ENCODE data around the gene SAMD11. TPM values are rescaled to one million over a fixed set of nuclear protein-coding genes. Genes with fewer than 3 reads are reported as not detected.

Gene SAMD11
- total RNA-seq, 1 experiment from 2014 or later: 0.54 TPM

DNA sequence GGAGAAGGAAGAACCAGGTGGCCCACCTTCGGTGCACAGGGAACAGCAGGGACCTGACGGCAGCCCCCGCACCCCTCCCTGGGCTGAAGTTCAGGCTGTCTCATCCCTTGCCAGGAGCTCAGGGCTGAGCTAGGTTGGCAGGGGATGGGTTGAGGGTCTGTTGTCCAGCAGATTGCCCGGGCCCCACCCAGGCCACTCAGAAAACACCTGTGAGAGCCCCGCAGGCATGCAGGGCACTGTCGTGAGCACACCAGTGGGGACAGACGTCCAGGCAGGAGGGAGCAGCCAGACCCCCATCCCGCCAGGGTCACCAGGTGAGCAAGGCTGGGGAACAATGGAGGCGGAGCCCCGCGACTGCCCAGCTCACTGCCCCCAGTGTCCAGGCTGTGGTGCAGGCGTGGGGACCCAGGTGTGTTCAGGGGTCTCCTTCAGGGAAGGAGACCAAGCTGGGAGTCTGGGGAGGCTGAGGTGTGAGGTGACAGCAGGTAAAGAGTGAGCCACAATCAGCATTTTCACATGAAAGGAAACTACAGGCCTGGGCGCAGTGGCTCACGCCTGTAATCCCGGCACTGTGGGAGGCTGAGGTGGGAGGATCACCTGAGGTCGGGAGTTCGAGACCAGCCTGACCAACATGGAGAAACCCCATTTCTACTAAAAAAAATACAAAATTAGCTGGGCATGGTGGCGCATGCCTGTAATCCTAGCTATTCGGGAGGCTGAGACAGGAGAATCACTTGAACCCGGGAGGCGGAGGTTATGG, 9.4 kb upstream of the SAMD11 start:
- Mint-ChIP-seq H3K4me3 (ENCODE audit: low read depth, unreplicated experiment) (no peak overlapping the region), H3K4me1 (ENCODE audit: low read depth, unreplicated experiment) (peaks cover 20% of the 10 kb centered on the region), H3K9me3 (ENCODE audit: low read depth, unreplicated experiment) (no peaks in the 10 kb centered on the region), H3K27me3 (ENCODE audit: unreplicated experiment) (peaks cover 87% of the 10 kb centered on the region), H3K27ac (ENCODE audit: unreplicated experiment) (no peak overlapping the region), H3K36me3 (ENCODE audit: insufficient read depth, unreplicated experiment) (peaks cover 5% of the 10 kb centered on the region)
- no peak for TF ChIP-seq CTCF (IDR thresholded peaks at IDR 0.05; ENCODE audit: unreplicated experiment)
- DNase-seq: peak; percentile 0
- no TSS peak for BruUV-seq (replicated peaks)
- intact Hi-C loops (cut with micrococcal nuclease; ENCODE audit: unreplicated experiment): no loop called here
- CTCF ChIA-PET: no interaction called here

DNA sequence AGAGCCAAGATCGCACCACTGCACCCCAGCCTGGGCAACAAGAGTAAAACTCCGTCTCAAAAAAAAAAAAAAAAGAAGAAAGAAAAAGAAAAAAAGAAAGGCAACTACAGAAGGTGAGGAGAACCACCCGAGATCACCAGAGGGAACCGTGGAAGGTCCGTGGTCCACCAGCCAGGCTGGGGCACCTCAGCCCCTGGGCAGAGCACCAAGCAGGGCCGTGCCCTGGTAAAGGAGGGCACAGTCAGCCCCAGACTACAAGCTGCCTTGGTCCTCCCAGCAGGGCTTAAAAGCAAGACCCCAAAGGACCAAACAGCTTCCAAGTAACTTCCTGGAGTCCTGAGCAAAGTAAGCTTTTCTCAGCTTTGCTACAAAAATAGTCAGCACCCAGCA, 8.8 kb upstream of the SAMD11 start:
- H3K27me3 Mint-ChIP-seq (ENCODE audit: unreplicated experiment): peaks cover 92% of the 10 kb centered on the region
- no peak for DNase-seq
- no TSS peak for BruUV-seq (replicated peaks)
- no peaks in the 10 kb centered on the region for H3K9me3 Mint-ChIP-seq (ENCODE audit: low read depth, unreplicated experiment)
- no peak for TF ChIP-seq CTCF (IDR thresholded peaks at IDR 0.05; ENCODE audit: unreplicated experiment)
- CTCF ChIA-PET: no interaction called here
- no peak overlapping the region for H3K4me3 Mint-ChIP-seq (ENCODE audit: low read depth, unreplicated experiment)
- intact Hi-C loops (cut with micrococcal nuclease; ENCODE audit: unreplicated experiment): no loop called here
- no peak overlapping the region for H3K27ac Mint-ChIP-seq (ENCODE audit: unreplicated experiment)
- H3K4me1 Mint-ChIP-seq (ENCODE audit: low read depth, unreplicated experiment): peaks cover 20% of the 10 kb centered on the region
- H3K36me3 Mint-ChIP-seq (ENCODE audit: insufficient read depth, unreplicated experiment): peaks cover 5% of the 10 kb centered on the region

DNA sequence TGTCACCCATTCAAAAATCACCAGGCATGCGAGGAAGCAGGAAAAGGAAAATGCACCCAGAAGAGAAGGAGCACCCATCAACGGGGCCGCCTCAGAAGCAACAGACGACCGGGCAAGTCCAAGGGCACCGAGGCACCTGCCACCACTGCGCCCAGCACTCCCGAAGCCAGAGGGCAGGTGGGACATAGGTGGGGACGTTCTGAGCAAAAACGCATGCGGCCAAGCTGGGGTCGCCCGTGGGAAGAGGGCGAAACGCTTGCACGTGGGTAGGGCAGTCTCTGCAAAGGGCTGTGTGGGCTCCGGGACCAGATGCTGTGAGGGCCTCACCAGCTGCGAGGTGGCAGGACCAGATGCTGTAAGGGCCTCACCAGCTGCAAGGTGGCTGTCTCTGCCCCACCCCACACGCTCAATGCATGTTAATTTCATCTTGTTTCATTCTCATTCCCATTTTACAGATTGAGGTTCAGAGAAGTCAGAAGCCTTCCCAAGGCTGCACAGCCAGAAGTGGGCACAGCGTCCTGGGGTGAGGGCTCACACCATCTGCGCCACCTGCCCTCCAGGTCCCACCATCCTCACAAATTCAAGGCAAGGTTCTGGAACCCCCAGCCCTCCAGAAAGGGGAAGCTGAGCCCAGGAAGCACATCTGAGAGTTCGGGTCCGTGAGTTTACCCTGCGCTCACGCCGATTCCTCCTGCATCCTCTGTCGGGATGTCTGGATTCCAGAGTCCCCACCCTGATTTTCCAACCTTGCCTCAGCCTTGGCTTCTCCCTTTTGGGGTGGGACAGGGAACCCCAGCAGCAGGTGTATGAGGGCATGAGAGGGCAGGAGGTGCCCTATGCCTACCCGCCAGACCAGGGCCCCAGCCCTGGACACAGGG, 8.2 kb upstream of the SAMD11 start:
- H3K4me3 Mint-ChIP-seq (ENCODE audit: low read depth, unreplicated experiment): no peak overlapping the region
- peaks cover 24% of the 10 kb centered on the region for H3K4me1 Mint-ChIP-seq (ENCODE audit: low read depth, unreplicated experiment)
- no peak for TF ChIP-seq CTCF (IDR thresholded peaks at IDR 0.05; ENCODE audit: unreplicated experiment)
- peaks cover 95% of the 10 kb centered on the region for H3K27me3 Mint-ChIP-seq (ENCODE audit: unreplicated experiment)
- H3K9me3 Mint-ChIP-seq (ENCODE audit: low read depth, unreplicated experiment): no peaks in the 10 kb centered on the region
- no TSS peak for BruUV-seq (replicated peaks)
- intact Hi-C loops (cut with micrococcal nuclease; ENCODE audit: unreplicated experiment): no loop called here
- CTCF ChIA-PET: interaction anchor here (2.0 kb wide), 1 partner anchor 18 kb away, joined by 5 read pairs; no protein-coding TSS in a partner anchor
- DNase-seq: peak; percentile 0
- no peak overlapping the region for H3K27ac Mint-ChIP-seq (ENCODE audit: unreplicated experiment)
- peaks cover 5% of the 10 kb centered on the region for H3K36me3 Mint-ChIP-seq (ENCODE audit: insufficient read depth, unreplicated experiment)

GRCh38 chr1:916173-917075, 7.3 kb upstream of the SAMD11 start:
- Mint-ChIP-seq H3K4me3 (ENCODE audit: low read depth, unreplicated experiment) (no peak overlapping the region), H3K27ac (ENCODE audit: unreplicated experiment) (no peak overlapping the region), H3K4me1 (ENCODE audit: low read depth, unreplicated experiment) (peaks cover 26% of the 10 kb centered on the region), H3K9me3 (ENCODE audit: low read depth, unreplicated experiment) (no peaks in the 10 kb centered on the region), H3K36me3 (ENCODE audit: insufficient read depth, unreplicated experiment) (no peaks in the 10 kb centered on the region), H3K27me3 (ENCODE audit: unreplicated experiment) (peaks cover 95% of the 10 kb centered on the region)
- intact Hi-C loops (cut with micrococcal nuclease; ENCODE audit: unreplicated experiment): no loop called here
- no peak for TF ChIP-seq CTCF (IDR thresholded peaks at IDR 0.05; ENCODE audit: unreplicated experiment)
- CTCF ChIA-PET: interaction anchor here (0.6 to 2.0 kb wide), 2 partner anchors 17 to 220 kb away, joined by 3 to 5 read pairs; no protein-coding TSS in a partner anchor
- DNase-seq: peak; percentile 0
- no TSS peak for BruUV-seq (replicated peaks)
